GM18867 (cell line): ENCODE data around the gene GKN2.
"Not testable (repeated sequence)": the region's sequence is repeated elsewhere in the genome, so short reads cannot be mapped to it uniquely, and the experiment has no call there.

ENCODE experiments used
- ATAC-seq: cut with Tn5 transposase; IDR thresholded peaks from one replicate; pipeline ENCODE4 v1.9.1; 2021; ENCODE audit warnings: mild to moderate bottlenecking, moderate library complexity; ENCODE audit not compliant: unreplicated experiment

The GKN2 gene

GRCh38 chr2:68895981-68896380 lies 56.7 kb downstream of the GKN2 start:
- ATAC-seq, result not testable (repeated sequence)
